NCI-H146 (cell line): Measurements from ENCODE around the gene P2RX3.
"Not testable (repeated sequence)": the region's sequence is repeated elsewhere in the genome, so short reads cannot be mapped to it uniquely, and the experiment has no call there.

Experiments used
- DNase-seq: peaks from one replicate; lab custom pipeline; 2025; lab: John Stamatoyannopoulos, UW

Gene P2RX3

GRCh38 chr11:57399972-57400578 lies 61.9 kb downstream of the P2RX3 start:
- no peak for DNase-seq

- DNase-seq, result no peak
These were observed 64.2 kb downstream of the P2RX3 start for GRCh38 chr11:57402188-57403002.

- DNase-seq, result not testable (repeated sequence)
These were observed 65.0 kb downstream of the P2RX3 start for GRCh38 chr11:57403003-57403801.

GRCh38 chr11:57403802-57404147 lies 65.6 kb downstream of the P2RX3 start:
- DNase-seq, result no peak

- DNase-seq, result no peak
These were observed 67.2 kb downstream of the P2RX3 start for GRCh38 chr11:57405271-57405860.

GRCh38 chr11:57406337-57406904 lies 68.3 kb downstream of the P2RX3 start:
- DNase-seq, result no peak

- DNase-seq, result no peak
These were observed 69.1 kb downstream of the P2RX3 start for GRCh38 chr11:57407010-57407920.

- DNase-seq, result no peak
These were observed 69.9 kb downstream of the P2RX3 start for GRCh38 chr11:57407941-57408475.

GRCh38 chr11:57408771-57409170 lies 70.6 kb downstream of the P2RX3 start:
- DNase-seq, result no peak

- DNase-seq, result no peak
These were observed 71.4 kb downstream of the P2RX3 start for GRCh38 chr11:57409321-57410100.

GRCh38 chr11:57410287-57410686 lies 72.1 kb downstream of the P2RX3 start:
- no peak for DNase-seq

- no peak for DNase-seq
These were observed 75.5 kb downstream of the P2RX3 start for GRCh38 chr11:57413681-57414080.

GRCh38 chr11:57414612-57415212 lies 76.6 kb downstream of the P2RX3 start:
- no peak for DNase-seq

- DNase-seq, result no peak
These were observed 78.3 kb downstream of the P2RX3 start for GRCh38 chr11:57416436-57416835.

- no peak for DNase-seq
These were observed 78.9 kb downstream of the P2RX3 start for GRCh38 chr11:57417056-57417455.

GRCh38 chr11:57418131-57418530 lies 80.0 kb downstream of the P2RX3 start:
- DNase-seq, result no peak

- DNase-seq, result no peak
These were observed 81.0 kb downstream of the P2RX3 start for GRCh38 chr11:57419146-57419545.

GRCh38 chr11:57421066-57421465 lies 82.9 kb downstream of the P2RX3 start:
- no peak for DNase-seq

GRCh38 chr11:57421805-57422204 lies 83.7 kb downstream of the P2RX3 start:
- DNase-seq, result no peak
